ENCODE results near the gene FLT4.

Gene FLT4

GRCh38 chr5:180595381-180596114 lies 53.9 kb downstream of the FLT4 start:
- no peak for TF ChIP-seq CTCF (IDR thresholded peaks at IDR 0.05; ENCODE audit: low read depth, low read length, missing control alignments)
- no peak overlapping the region for H3K4me3 ChIP-seq (replicated peaks; ENCODE audit: low read depth, low read length)
- no peak for DNase-seq (ENCODE audit: extremely low read depth, low read depth)

- no peak for DNase-seq (ENCODE audit: extremely low read depth, low read depth)
- no peak for TF ChIP-seq CTCF (IDR thresholded peaks at IDR 0.05; ENCODE audit: low read depth, low read length, missing control alignments)
- no peak overlapping the region for H3K4me3 ChIP-seq (replicated peaks; ENCODE audit: low read depth, low read length)
Observed at GRCh38 chr5:180595046-180595379, 54.4 kb downstream of the FLT4 start.

GRCh38 chr5:180594311-180595045 lies 54.9 kb downstream of the FLT4 start:
- no peak for TF ChIP-seq CTCF (IDR thresholded peaks at IDR 0.05; ENCODE audit: low read depth, low read length, missing control alignments)
- DNase-seq (ENCODE audit: extremely low read depth, low read depth) = no peak
- no peak overlapping the region for H3K4me3 ChIP-seq (replicated peaks; ENCODE audit: low read depth, low read length)

GRCh38 chr5:180593446-180594206 lies 55.8 kb downstream of the FLT4 start:
- no peak overlapping the region for H3K4me3 ChIP-seq (replicated peaks; ENCODE audit: low read depth, low read length)
- DNase-seq (ENCODE audit: extremely low read depth, low read depth) = no peak
- TF ChIP-seq CTCF (IDR thresholded peaks at IDR 0.05; ENCODE audit: low read depth, low read length, missing control alignments) = no peak

- H3K4me3 ChIP-seq (replicated peaks; ENCODE audit: low read depth, low read length) = no peak overlapping the region
- no peak for TF ChIP-seq CTCF (IDR thresholded peaks at IDR 0.05; ENCODE audit: low read depth, low read length, missing control alignments)
- no peak for DNase-seq (ENCODE audit: extremely low read depth, low read depth)
Observed at GRCh38 chr5:180592176-180592575, 57.2 kb downstream of the FLT4 start.

- DNase-seq (ENCODE audit: extremely low read depth, low read depth) = no peak
- H3K4me3 ChIP-seq (replicated peaks; ENCODE audit: low read depth, low read length) = no peak within 1 kb of the TSS
- TF ChIP-seq CTCF (IDR thresholded peaks at IDR 0.05; ENCODE audit: low read depth, low read length, missing control alignments) = no peak
Observed at GRCh38 chr5:180591311-180591887, 58.0 kb downstream of the FLT4 start, which contains the start of gene SCGB3A1. Gene SCGB3A1, minus strand, starts transcription at chr5:180591499. Its CDS starts 37 bp downstream, at chr5:180591462.
